Adrenal gland (tissue), 12 donors: ENCODE measurements around the gene ZBTB34. TPM values are rescaled to one million over a fixed set of nuclear protein-coding genes. Genes with fewer than 3 reads are reported as not detected.

Experiments used
- DNase-seq, 7 donors: peaks; one replicate each; pipeline ENCODE4 v3.0.0-alpha.2; 2019 to 2020
- H3K27ac ChIP-seq, 5 donors: fragments of 200-600 bp; sonication (generic) in 4 of 5; 1 replicate in 3 of 5; 2 replicates in 2 of 5; pipeline versions ENCODE4 v1.5.1 to v1.8.0; 2016 to 2020; ENCODE audit warnings: mild to moderate bottlenecking in 1 of 5
- H3K27me3 ChIP-seq: fragments of 200-600 bp; 2 replicates; pipeline ENCODE4 v1.8.0; 2021
- H3K36me3 ChIP-seq, 2 donors: fragments of 200-600 bp; replicated peaks in 1 of 2; 1 replicate in 1 of 2; 2 replicates in 1 of 2; pipeline versions ENCODE4 v1.5.1 to v1.8.0; 2018 to 2022
- H3K4me1 ChIP-seq, 2 donors: fragments of 200-600 bp; replicated peaks in 1 of 2; 1 replicate in 1 of 2; 2 replicates in 1 of 2; pipeline versions ENCODE4 v1.5.1 to v1.8.0; 2018 to 2021
- H3K4me3 ChIP-seq, 4 donors: fragments of 200-600 bp; sonication (generic) in 3 of 4; one replicate each; pipeline ENCODE4 v1.5.1; 2016 to 2018
- H3K9me3 ChIP-seq, 3 donors: fragments of 200-600 bp; sonication (generic) in 1 of 3; replicated peaks in 1 of 3; 1 replicate in 2 of 3; 2 replicates in 1 of 3; pipeline versions ENCODE4 v1.5.1 to v1.8.0; 2016 to 2021
- POLR2A ChIP-seq, 2 donors: fragments of 450-650 bp; IDR thresholded peaks; one replicate each; pipeline ENCODE4 v1.6.1; 2017; ENCODE audit warnings: antibody characterized with exemption in 2 of 2, mild to moderate bottlenecking in 2 of 2, moderate library complexity in 1 of 2
- WGBS, 4 donors: extraction: QIAGEN DNeasy Blood & Tissue Kit in 2 of 4; methylation state at CpG; one replicate each; pipeline versions ENCODE4 v1.1.5 to v1.1.7; 2013 to 2017; 5-methylcytosine and 5-hydroxymethylcytosine counted together
- intact Hi-C, 2 donors: fragments of 100-400 bp; cut with DNase I; formaldehyde crosslinking; loops; one replicate each; pipeline versions ENCODE4 v1.14.1 to v1.15.0; 2022 to 2023
- polyA plus RNA-seq, 3 donors: library from polyadenylated mRNA; stranded (reverse); fragments of 200-250 nt in 2 of 3; fragments of 350-450 nt in 1 of 3; fragmentation: Illumina TruSeq in 1 of 3; extraction: RNeasy Lipid Tissue Mini Kit (QIAGEN cat#74804) in 1 of 3; gene quantifications; one replicate each; pipeline ENCODE4 v1.2.3, GENCODE V29; 2013 to 2014
- total RNA-seq, 9 donors: library from RNA; depleted of rRNA in 4 of 9; stranded (reverse); fragments of >200 nt in 4 of 9; fragments of 120-200 nt in 1 of 9; fragmentation: NEBNext Ultra II Directional in 1 of 9; extraction: Animal tissue kit (Norgen Biotek cat#: 25700) in 1 of 9; gene quantifications; one replicate each; pipeline versions ENCODE4 v1.1.0 to v1.2.4, GENCODE V29; 2013 to 2023
- TF ChIP-seq, protein P1 (sequence below), 6 experiments: fragments of 450-650 bp in 4 of 6; fragments of 200-600 bp in 2 of 6; sonication (generic) in 1 of 6; IDR thresholded peaks; 1 replicate in 5 of 6; 2 replicates in 1 of 6; pipeline versions ENCODE4 v1.5.1 to v1.8.0; 2016 to 2021; ENCODE audit warnings: antibody characterized with exemption in 6 of 6, mild to moderate bottlenecking in 2 of 6, moderate library complexity in 1 of 6
- donor health status: healthy with polysubstance abuse.
- donor health status: Bipolar disorder and iron deficiency.
- donor health status: DM: yes; HTN: yes; CAD: no.
- donor health status: DM: no; HTN: no; CAD: no.
- donor health status: DM: no; HTN: no; CAD: no.
- donor health status: DM: yes; HTN: yes; CAD: no.

The ZBTB34 gene
- total and polyA plus RNA-seq, 12 donors = 1.7 to 10.8 (median 6.3) TPM

DNA sequence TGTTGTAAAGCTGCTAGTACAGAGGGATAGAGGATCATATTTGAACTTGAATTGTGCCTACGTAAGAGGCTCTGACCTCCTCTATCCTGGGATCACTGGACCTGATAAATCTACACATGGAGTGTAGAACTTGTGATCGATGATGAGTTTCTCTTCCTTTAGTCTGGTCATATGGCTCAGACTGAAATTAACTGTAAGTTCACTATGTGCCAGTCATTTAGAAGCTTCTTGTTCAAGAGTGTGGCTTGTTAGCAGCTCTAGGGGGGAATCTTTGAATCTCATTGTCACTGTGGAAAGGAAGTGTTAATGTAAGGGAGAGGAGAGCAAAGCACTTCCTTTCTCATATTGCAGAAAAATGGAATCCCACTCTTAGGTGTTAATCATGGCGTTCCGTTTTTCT, 12.1 kb downstream of the ZBTB34 start:
- intact Hi-C loops = no loop called here
- Histone ChIP-seq H3K36me3 (no peaks in the 10 kb centered on the region), H3K9me3 (no peaks in the 10 kb centered on the region), H3K4me1 (peaks cover 0 to 23% of the 10 kb centered on the region in 2 donors), H3K27ac (no peak overlapping the region), H3K4me3 (no peak overlapping the region), H3K27me3 (no peaks in the 10 kb centered on the region)
- no peak for TF ChIP-seq POLR2A (IDR thresholded peaks at IDR 0.05)
- TF ChIP-seq, protein P1, sequence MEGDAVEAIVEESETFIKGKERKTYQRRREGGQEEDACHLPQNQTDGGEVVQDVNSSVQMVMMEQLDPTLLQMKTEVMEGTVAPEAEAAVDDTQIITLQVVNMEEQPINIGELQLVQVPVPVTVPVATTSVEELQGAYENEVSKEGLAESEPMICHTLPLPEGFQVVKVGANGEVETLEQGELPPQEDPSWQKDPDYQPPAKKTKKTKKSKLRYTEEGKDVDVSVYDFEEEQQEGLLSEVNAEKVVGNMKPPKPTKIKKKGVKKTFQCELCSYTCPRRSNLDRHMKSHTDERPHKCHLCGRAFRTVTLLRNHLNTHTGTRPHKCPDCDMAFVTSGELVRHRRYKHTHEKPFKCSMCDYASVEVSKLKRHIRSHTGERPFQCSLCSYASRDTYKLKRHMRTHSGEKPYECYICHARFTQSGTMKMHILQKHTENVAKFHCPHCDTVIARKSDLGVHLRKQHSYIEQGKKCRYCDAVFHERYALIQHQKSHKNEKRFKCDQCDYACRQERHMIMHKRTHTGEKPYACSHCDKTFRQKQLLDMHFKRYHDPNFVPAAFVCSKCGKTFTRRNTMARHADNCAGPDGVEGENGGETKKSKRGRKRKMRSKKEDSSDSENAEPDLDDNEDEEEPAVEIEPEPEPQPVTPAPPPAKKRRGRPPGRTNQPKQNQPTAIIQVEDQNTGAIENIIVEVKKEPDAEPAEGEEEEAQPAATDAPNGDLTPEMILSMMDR (IDR thresholded peaks at IDR 0.05) = no peak
- DNase-seq = no peak
- 81 to 88% (median 87%) methylated on average over 4 of the region's 4 CpGs for WGBS, 4 donors

DNA sequence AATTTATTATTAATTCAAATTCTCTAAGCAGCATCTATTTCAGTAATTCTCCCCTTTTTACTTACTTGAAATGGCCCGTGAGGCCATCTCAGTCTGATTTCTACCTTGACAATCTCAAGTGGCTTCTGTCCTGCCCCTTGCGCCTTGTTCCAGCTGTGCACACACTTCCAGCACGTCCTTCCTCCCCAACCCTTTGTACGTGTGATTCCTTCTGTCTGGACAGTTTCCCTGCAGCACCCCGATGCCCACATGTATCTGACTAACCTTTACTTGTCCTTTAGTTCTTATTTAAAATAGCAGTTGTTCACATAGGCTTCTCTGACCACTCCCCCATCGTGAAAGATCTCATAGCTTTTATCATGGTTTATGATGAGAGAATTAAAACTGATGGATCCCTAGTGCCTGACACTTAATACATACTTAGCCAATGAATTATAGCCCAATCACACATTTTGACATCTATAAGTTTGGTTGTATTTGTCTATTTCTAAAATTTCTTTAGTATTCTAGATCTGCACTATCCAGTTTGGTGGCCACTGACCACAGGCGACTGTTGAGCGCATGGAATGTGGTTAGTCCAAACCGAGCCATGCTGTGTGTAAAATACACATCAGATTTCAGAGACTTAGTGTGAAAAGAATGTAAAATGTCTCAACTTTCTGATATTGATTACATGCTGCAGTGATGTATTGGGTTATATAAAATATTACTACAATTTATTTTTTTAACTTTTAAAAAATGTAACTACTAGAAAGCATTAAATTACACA, 14.3 kb downstream of the ZBTB34 start:
- Histone ChIP-seq H3K27me3 (no peaks in the 10 kb centered on the region), H3K27ac (no peak overlapping the region), H3K9me3 (no peaks in the 10 kb centered on the region), H3K4me3 (no peak overlapping the region), H3K4me1 (peaks cover 0 to 10% of the 10 kb centered on the region in 2 donors), H3K36me3 (peaks cover 0 to 7% of the 10 kb centered on the region in 2 donors)
- intact Hi-C loops = no loop called here
- DNase-seq = peak in 2 of 7 donors; percentile 1 to 29
- TF ChIP-seq, protein P1 (IDR thresholded peaks at IDR 0.05) = no peak
- TF ChIP-seq POLR2A (IDR thresholded peaks at IDR 0.05) = no peak
- 78 to 86% (median 84%) methylated on average over 9 of the region's 9 CpGs for WGBS, 4 donors

DNA sequence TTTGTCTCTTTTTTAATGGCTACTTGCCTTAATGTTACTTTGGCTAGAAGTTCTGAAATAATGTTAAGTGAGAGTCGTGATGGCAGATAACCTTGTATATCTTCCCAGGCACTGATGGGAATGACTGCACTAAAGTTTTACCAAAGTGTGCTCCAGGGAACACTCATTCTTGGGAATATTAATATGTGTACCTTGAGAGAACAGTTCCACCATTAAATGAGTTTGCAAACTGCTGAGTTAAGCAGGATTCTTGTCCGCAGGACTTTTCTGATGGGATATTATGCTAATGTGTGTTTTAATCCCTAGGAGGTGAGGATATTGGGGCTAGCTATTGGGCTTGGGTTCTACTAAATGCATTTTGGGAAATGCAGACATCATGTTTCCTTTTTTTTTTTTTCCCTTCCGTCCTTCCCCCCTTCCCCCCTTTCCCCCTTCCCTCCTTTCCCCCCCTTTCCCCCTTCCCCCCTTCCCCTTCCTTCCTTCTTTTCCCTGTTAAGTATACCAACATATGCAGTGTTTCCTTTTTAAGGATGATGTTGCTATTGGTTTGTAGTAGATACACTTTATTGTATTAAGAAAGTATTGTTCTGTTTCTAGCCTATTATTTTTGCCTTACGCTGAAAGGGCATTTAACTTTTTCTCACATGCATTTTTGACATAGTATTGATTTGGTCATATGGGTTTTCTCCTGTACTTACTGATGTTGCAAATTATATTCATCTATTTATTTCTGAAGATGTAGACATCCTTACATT, 15.5 kb downstream of the ZBTB34 start:
- intact Hi-C loops = no loop called here
- Histone ChIP-seq H3K4me1 (peaks cover 0 to 10% of the 10 kb centered on the region in 2 donors), H3K4me3 (no peak overlapping the region), H3K27me3 (no peaks in the 10 kb centered on the region), H3K9me3 (no peaks in the 10 kb centered on the region), H3K27ac (no peak overlapping the region), H3K36me3 (peaks cover 0 to 19% of the 10 kb centered on the region in 2 donors)
- 61 to 72% (median 66%) methylated on average over 4 of the region's 4 CpGs for WGBS, 4 donors
- DNase-seq = no peak
- no peak for TF ChIP-seq POLR2A (IDR thresholded peaks at IDR 0.05)
- TF ChIP-seq, protein P1 (IDR thresholded peaks at IDR 0.05) = no peak

DNA sequence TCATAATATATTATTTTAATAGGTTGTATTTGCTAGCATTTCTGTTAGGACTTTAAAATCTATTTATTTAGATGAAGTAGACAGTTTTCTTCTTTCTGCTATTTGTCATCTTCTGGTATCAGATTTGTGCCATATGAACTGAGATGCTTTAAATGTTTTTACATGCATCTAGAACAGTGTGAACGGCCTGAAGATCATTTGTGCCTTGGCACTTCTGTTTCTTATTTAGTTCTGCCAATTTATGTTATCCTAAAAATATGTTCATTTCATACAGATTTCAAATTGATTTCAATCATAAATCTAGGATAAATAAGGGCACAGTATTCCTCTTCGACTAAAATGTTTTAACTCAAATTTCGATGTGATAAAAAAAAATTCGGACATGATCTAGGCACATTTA, 16.1 kb downstream of the ZBTB34 start:
- Histone ChIP-seq H3K4me1 (peaks cover 0 to 10% of the 10 kb centered on the region in 2 donors), H3K27me3 (no peaks in the 10 kb centered on the region), H3K4me3 (no peak overlapping the region), H3K27ac (no peak overlapping the region), H3K9me3 (no peaks in the 10 kb centered on the region), H3K36me3 (peaks cover 0 to 20% of the 10 kb centered on the region in 2 donors)
- no peak for DNase-seq
- WGBS, 4 donors = 88 to 93% (median 90%) methylated on average over 4 of the region's 4 CpGs
- no peak for TF ChIP-seq POLR2A (IDR thresholded peaks at IDR 0.05)
- TF ChIP-seq, protein P1 (IDR thresholded peaks at IDR 0.05) = no peak
- intact Hi-C loops = no loop called here
